NCI-H1436 treated with DMSO at 0.1 percent for 48 hours (cell line): ENCODE data around the gene CCSER2.

Source experiments
- DNase-seq: peaks from one replicate; lab custom pipeline; 2025; lab: John Stamatoyannopoulos, UW

The CCSER2 gene

DNA sequence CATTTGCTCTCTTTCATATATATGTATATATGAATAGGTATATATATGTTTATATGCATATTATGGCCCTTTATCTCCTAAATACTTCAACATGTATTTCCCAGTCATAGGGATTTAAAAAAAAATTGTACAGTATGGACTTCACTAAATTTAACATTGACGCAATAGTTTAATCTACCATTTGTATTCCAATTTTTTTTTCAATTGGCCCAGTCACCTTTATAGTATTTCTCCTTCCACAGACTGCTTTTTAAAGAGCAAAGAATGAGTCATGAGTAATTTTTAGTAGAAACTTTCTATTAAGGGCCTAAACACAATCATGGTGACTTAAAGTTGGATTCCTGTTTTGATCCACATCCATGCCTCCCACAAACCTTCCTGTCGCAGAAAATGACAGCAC lies 20.5 kb downstream of the CCSER2 start:
- no peak for DNase-seq

DNA sequence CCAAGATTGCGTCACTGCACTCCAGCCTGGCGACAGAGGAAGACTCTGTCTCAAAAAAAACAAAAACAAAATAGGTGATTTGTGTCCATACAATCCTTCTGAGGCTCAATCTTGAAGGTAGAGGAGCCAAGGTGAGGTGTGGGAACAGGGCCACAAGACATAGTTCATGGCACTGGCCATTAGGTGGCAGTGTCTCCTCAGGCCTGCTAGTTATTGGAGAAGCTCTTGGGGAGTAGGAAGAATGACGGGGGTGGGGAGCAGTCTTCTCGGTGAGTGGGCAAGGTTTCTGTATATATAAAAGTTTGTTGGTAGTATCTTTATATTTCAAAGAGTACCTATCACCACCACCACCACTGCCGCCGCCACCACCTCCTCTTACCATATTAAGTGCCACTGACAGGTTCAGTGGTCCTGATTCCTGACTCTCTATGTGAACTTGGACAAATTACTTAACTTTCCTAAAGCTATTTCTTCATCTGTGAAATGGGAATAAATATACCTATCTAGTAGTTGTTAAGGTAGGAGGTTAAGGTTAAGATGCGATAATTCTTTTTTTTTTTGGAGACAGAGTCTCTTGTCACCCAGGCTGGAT lies 24.0 kb downstream of the CCSER2 start:
- no peak for DNase-seq

DNA sequence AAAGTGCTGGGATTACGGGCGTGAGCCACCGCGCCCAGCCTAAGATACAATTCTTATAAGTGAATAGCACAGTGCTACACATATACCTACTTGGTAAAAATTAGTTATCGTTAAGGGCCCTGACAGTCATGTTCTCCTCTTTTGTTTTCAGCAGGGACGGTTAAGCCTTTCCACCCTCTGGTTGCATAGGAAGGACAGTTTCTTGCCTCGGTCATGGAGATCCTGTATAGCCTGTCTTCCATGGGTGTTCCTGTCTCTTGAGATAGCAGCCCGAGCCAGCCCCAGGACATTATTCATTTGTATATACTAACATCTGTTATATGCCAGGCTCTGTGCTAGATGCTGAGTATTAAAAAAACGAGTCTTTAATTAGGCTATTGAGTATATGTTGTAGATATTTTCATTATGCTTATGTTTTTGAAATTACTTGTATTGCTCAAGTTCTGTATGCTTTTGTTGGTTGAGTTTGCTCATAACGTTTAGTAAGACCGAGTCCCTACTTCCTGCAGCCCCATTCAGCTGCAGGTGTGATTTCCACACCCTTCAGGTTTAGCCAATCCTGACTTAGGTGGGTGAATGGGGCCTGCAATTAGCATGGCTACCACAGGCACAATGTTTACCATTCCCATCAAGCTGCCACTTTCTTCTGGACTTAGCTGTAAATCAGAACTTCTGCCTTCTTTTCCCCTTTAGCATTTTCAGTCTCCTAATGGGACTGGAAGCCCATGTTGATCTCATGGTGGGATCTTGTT lies 24.8 kb downstream of the CCSER2 start:
- DNase-seq: no peak

DNA sequence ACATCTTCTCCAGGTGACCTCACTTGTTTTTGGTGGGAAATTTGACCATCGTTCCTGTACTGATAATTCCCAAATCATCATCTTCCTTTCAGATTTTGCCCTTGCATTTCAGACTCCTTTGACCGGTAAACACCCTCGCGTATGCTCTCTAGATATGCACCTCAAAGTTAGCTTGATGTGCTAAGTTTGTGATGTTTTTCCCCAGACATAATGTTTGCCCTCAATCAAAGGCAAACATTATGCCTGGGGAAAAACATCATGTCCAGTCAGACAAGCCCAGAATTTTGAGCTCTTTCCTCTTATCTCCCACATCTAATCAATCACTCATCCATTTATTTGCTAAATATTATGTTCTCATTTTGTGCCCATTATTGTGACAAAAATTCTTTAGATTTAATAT lies 26.2 kb downstream of the CCSER2 start:
- DNase-seq: no peak

DNA sequence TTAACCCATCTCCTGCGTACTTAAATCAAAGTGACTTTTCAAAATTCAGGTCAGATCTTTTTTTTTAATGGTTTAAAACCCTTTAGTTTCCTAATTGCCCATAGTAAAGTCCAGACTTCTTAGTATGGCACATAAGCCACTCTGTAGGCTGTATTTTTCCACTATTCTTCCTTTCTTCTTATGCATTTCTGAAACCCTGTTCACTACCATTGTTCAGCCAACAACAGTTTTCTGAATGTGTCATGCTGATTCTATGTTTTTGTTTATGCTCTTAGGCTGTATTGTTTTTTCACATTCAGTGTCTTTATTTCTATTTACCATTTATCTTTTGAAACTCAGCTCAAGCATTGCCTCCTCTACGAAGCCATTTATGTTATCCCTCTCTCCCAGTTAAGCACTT lies 26.7 kb downstream of the CCSER2 start:
- DNase-seq: no peak

DNA sequence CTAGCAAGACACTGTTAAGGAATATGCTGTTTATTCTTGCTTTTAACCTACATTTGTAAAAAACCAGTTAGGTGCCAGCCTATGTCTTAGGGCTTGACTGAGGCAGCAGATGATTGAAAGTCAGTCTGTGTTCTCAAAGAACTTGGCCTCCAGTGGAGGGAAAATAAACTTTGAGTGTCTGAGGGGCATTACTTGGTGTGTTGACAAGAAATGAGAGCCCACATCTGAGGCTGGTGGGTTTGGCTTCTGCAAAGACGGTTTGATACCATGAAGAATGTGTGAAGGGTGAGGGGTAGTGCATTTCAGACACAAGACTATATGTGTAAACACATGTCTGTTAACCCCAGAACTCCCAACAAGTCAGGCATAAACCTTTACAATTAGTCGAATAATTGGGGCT lies 28.5 kb downstream of the CCSER2 start:
- DNase-seq: no peak

DNA sequence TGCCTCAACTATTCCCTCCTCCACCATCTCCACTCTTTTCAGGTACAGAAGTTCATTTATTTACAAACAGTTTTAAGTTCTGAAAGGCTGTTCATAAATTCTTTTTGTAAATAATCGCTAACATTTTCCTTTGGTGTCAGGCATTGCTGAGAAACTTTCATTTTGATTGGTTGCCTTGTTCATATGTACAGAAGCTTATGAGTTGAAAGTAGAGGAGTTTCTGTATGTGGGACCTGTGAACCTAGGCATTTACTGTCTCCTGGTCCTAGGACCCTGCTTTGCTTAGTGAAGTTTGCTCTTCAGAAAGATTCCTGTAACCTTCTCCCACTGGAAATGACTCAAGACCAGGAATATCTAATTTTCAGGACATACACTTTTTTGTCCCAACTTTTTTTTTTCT lies 30.4 kb downstream of the CCSER2 start:
- no peak for DNase-seq

DNA sequence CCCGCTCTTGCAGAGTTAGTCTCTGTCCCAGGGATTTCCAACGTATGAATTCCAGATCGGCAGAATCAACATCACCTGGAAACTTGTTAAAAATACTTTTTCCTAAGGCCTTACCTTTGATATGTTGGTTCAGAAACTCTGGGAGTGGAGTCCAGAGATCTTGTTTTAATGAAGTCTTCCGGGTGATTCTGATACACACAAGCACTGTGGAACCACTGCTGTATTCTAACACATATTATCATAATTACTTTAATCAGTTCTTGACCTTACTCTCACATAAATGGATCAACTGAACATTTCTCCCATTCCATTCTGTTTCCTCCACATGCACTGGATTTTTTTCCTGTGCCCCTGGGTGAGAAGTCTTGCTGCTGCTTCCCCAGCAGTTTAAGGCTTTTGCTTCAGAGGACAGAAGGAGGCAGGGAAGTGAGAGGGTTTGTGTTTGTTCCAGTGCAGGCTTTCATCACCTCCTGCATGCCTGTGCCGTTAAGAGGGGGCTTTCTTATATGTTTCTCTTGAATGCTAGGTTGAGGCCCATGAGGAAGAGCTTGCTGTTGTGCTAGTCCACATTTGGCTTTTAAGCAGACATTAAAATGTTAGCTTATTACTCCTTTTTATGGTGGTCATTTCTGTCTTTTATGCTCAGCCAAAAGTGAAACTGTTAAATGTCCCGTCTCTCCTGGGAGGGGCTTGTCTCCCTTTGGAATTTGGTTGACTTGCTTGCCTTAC lies 32.4 kb downstream of the CCSER2 start:
- no peak for DNase-seq

DNA sequence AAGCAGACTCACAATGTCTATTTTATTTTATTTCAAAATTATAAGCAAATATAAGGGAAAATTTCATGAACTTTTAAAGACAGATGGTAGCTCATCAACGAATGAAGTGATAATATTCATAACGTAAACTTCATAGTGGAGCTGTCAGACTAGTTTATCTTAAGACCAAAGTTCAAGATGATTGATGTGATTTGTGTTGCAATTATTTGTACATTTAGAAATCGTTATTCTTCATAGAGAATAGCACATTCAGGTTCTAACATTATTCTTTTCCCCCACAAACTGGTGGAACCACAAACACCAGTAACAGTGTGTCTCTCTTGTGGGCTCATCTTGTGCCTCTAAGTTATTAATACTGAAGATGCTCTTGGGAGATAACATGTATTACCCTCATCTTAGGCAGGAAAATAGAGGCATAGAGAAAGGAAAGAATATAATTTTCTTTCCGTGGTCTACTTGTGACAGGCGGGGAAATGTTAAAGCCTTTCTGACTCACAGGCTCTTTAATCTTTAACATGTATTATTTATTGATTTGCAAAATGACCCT lies 37.0 kb downstream of the CCSER2 start:
- no peak for DNase-seq

DNA sequence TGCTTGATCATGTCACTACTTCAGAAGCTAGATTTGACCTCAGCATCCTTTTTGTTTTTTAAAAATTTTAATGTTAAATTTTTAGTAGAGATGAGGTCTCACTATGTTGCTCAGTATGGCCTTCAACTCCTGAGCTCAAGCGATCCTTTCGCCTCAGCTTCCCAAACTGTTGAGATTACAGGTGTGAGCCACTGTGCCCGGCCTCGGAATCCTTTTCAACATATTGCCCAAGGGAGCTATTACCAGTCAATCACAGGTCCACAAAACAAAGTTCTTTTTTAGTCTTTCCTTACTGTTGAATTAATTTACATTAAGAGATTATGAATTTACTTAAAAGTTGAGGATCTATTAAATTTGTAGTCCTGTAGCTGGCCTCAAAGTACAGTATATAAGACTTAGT lies 37.7 kb downstream of the CCSER2 start:
- no peak for DNase-seq

DNA sequence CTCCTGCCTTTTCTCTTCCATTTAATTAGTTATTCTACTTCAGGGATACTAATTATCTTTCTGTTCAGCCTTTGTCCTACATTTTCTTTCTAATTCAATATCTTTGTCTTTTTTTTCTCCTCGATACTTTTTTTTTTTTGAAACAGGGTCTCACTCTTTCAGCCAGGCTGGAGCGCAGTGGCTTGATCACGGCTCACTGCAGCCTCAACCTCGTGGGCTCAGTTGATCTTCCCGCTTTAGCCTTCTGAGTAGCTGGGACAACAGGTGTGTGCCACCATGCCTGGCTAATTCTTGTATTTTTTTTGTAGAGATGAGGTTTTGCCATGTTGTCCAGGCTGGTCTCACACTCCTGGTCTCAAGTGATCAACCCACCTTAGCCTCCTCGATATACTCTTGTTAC lies 38.9 kb downstream of the CCSER2 start:
- no peak for DNase-seq

DNA sequence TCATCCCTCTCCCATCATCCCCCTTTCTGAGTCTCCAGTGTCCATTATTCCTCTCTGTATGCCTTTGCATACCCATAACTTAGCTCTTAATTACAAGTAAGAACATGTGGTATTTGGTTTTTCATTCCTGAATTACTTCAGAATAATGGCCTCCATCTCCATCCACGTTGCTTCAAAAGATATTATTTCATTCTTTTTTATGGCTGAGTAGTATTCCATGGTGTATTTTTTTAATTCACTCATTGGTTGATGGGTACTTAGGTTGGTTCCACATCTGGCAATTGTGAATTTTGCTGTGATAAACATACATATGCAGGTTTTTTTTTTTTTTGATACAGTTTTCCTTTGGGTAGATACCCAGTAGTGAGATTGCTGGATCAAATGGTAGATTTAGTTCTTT lies 40.4 kb downstream of the CCSER2 start:
- no peak for DNase-seq

DNA sequence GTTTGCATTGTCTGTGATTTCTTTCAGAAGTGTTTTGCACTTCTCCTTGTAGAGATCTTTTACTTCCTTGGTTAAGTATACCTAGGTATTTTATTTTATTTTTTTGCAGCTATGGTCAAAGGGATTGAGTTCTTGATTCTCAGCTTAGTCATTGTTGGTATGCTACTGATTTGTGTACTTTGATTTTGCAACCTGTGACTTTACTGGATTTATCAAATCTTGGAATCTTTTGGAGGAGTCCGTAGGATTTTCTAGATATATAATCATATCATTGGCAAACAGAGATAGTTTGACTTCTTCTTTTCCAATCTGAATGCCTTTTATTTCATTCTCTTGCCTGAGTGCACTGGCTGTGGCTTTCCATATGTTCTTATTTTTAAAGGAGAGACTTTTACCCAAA lies 41.9 kb downstream of the CCSER2 start:
- DNase-seq: no peak

DNA sequence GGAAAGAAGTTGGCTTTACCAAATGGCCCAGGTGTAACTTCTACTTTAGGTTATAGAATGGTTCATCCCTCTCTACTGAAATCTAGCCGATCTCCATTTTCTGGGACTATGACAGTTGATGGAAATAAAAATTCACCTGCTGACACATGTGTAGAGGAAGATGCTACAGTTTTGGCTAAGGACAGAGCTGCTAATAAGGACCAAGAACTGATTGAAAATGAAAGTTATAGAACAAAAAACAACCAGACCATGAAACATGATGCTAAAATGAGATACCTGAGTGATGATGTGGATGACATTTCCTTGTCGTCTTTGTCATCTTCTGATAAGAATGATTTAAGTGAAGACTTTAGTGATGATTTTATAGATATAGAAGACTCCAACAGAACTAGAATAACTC lies 43.6 kb downstream of the CCSER2 start:
- no peak for DNase-seq

DNA sequence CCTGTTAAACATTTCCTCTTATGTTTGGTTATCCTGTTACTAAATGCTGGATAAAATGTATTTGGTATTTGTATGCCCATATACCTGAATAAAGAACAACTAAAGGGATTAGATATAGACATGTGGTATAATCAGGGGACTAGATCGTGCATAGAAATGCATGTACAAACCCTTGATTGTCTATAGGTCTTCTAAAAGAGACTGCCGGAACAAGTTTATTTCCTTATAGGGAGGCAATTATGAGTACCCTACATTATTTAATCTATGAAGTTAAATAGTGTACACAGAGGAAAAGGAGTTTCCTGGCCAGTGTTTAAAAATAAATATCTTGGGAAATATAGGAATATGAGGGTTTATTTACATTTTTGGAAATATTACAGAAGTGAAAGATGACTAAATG lies 44.6 kb downstream of the CCSER2 start:
- no peak for DNase-seq

DNA sequence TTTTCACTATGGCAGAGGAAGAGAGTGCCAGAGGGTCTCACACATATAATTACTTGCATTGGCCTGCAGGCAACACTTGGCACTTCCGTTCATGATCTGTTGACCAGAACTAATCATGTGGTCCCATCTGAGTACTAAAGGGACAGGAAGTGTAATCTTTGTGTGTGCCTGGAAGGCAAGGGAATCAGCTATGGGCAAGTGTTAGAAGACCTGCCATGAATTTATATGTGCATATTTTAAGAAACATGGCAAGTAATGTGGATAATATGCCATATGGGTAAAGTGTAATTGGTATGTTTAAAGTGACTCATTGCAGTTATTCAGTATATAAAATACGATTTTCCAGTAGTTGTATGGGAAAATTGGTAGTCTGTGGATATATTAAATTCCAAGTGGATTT lies 46.1 kb downstream of the CCSER2 start:
- DNase-seq: no peak

DNA sequence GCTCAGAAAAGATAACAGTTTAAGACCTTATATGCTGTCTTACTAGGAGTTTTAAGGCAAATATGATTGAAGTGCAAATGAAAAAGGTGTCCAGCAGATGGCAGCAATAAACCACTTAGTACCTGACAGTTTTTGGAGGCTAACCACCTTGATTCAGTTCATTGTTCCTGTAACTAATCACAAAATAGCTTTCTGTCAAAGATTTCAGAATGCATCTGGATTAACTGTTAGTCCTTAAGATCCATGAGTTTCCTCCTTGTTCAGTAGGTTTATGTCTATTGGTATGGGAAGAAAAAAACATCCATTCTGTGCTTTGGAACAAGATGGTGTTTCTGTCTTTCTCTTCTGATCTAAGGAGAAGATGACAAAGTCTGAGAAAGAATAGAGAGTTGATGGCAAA lies 46.6 kb downstream of the CCSER2 start:
- no peak for DNase-seq

DNA sequence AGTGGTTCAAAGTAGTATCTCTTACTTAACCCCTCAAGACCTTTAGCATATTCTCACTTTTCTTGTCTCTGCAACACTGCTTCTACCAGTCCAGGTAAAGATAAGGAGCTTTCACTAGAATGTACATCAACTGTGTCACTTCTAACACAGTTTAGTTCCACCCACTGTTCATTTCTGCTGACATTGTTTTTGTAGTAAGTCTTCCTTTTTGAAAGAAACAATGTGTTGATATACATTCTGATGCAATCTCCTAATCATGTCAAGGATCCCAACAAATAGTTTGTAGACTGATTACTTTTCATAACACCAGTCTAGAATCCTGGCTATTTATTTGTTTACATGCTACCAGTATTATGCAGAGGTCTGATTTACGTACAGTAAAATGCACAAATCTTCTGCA lies 47.5 kb downstream of the CCSER2 start:
- no peak for DNase-seq

DNA sequence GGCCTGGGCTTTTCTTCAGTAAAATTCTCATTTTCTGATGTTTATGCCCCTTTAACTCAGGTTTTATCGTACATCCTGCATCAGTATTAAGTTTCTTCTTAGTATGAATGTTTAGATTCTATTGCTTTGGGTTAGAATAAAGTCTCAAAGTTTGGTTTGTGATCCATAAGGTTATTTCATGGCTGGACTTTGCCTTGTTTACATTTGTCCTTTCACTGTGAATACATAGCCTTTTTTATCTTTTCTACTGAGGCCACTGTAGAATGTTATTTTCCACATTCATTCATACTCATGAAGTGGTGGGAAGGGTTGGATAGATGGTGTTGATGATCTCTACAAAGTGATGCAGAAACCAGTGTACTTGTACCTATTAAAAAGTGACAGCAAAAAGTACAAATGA lies 59.8 kb downstream of the CCSER2 start:
- DNase-seq: no peak

DNA sequence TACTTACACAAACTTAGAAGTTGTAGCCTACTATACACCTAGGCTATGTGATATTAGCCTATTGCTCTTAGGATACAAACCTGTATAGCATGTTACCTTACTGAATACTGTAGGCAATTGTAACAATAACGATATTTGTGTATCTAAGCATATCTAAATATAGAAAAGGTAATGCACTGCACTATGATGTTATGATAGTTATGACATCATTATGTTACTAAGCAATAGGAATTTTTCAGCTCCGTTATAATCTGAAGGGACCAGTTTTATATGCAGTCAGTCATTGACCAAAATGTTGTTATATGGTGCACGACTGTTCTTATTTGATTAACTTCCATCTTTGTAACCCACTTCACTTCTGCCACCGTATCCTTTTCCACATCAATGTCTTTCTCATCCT lies 62.0 kb downstream of the CCSER2 start:
- no peak for DNase-seq

DNA sequence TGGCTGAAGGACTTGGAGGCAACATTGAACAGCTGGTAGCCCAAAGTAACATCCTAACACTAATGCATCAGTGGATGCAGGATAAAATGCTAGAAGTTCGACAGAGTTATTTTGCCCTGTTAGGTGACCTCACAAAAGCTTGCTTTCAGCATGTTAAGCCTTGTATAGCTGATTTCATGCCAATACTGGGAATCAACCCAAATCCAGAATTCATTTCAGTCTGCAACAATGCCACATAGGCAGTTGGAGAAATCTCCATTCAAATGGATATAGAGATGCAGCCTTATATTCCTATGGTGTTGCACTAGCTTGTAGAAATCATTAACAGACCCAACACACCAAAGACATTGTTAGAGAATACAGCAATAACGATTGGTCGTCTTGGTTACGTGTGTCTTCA lies 62.9 kb downstream of the CCSER2 start:
- DNase-seq: no peak

DNA sequence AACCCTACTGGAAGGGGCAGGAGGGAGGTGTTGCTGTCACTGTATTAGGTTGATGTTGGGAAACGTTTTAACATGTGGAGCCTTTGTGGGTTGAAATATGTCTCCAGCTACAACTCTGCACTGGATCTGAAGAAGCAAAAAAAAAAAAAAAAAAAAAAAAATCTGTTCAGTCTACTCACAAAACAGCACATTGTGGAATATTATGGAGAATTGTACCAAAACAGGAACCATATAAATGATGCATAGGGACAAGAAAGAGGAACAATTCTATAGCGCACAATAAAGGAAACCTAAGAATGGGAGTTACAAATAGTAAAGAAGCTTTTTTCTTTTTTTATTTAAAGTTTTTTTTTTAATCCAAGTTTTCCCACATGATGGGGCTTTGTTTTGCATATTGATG lies 63.8 kb downstream of the CCSER2 start:
- DNase-seq: no peak

DNA sequence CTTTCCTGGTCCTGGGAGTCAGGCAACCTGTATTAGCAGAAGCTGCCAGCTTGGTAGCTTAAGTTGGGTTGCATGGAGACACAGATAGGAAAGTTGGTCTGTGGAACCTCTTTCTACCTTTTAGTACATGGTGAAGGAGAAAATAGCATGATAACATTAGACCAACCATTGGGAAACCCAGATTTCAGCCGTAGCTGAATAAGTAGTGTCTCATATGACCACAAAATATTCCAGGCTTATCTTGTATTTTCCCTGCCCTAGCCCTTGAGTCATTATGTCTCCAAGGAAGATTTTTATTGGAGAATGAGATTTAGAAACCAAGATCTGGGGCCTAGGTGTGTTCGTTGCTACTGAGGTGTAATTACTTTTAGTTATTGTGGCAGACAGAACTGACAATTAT lies 67.2 kb downstream of the CCSER2 start:
- DNase-seq: no peak
